D721Med (cell line): ENCODE measurements around the gene PDCL3.

ENCODE experiments used
- DNase-seq: peaks from one replicate; pipeline ENCODE4 v3.0.0; 2011; ENCODE audit warnings: low spot score; ENCODE audit not compliant: insufficient read length
- FAIRE-seq: peaks from 2 replicates; lab custom pipeline; 2011; peaks lifted over from hg19 to GRCh38; lab: Jason Lieb, UNC
- CTCF ChIP-seq: IDR thresholded peaks from 2 replicates; pipeline ENCODE4 v1.5.1; 2012; ENCODE audit warnings: mild to moderate bottlenecking, control low read depth; ENCODE audit not compliant: insufficient read depth; ENCODE audit errors: missing control alignments

The PDCL3 gene

GRCh38 chr2:100596465-100596864, 33.7 kb downstream of the PDCL3 start:
- FAIRE-seq: no peak

GRCh38 chr2:100599566-100599965, 36.8 kb downstream of the PDCL3 start:
- no peak for TF ChIP-seq CTCF
- no peak for DNase-seq
- no peak for FAIRE-seq

More at GRCh38 chr2:100596465-100596864, 33.7 kb downstream of the PDCL3 start:
- DNase-seq: no peak
- TF ChIP-seq CTCF: no peak

- FAIRE-seq (no peak), DNase-seq (no peak)
- no peak for TF ChIP-seq CTCF
These were observed 38.9 kb downstream of the PDCL3 start for GRCh38 chr2:100601661-100602060.

GRCh38 chr2:100603414-100603813, 40.6 kb downstream of the PDCL3 start:
- FAIRE-seq: no peak
- DNase-seq: no peak
- no peak for TF ChIP-seq CTCF

GRCh38 chr2:100603948-100604633, 41.3 kb downstream of the PDCL3 start:
- DNase-seq (no peak), FAIRE-seq (no peak)
- TF ChIP-seq CTCF: no peak

- no peak for TF ChIP-seq CTCF
- no peak for FAIRE-seq
- DNase-seq: no peak
These were observed 43.5 kb downstream of the PDCL3 start for GRCh38 chr2:100606332-100606725.

GRCh38 chr2:100606726-100607343, 44.0 kb downstream of the PDCL3 start:
- TF ChIP-seq CTCF: peak; percentile 65
- DNase-seq: peak; percentile 45
- FAIRE-seq: no peak
